H1 (cell line): Measurements from ENCODE around the gene TFDP3. TPM values are rescaled to one million over a fixed set of nuclear protein-coding genes. Genes with fewer than 3 reads are reported as not detected.

Source experiments
- CTBP2 ChIP-seq: IDR thresholded peaks from 2 replicates; pipeline ENCODE4 v1.7.0; 2011; ENCODE audit warnings: borderline replicate concordance, mild to moderate bottlenecking, moderate library complexity, mixed read lengths, low read length; ENCODE audit not compliant: insufficient read depth, insufficient read length
- SIN3A ChIP-seq, 2 experiments: IDR thresholded peaks in 1 of 2; conservative IDR thresholded peaks in 1 of 2; 2 replicates each; pipeline ENCODE4 v1.6.1; 2011 to 2012; ENCODE audit warnings: low read length in 2 of 2, improper control_type of control experiment in 1 of 2, low read depth in 1 of 2, mild to moderate bottlenecking in 1 of 2
- polyA plus RNA-seq, 7 experiments: library from polyadenylated mRNA; depleted of rRNA in 3 of 7; stranded (reverse) in 5 of 7; unstranded in 2 of 7; fragments of >200 nt in 5 of 7; fragments of 200-250 nt in 2 of 7; gene quantifications; 1 replicate in 5 of 7; 2 replicates in 1 of 7; 4 replicates in 1 of 7; pipeline versions ENCODE4 v1.2.1 to v1.2.3, GENCODE V29; 2011 to 2013; ENCODE audit warnings: missing spikeins in 2 of 7, mixed read lengths in 2 of 7
- total RNA-seq: library from RNA; stranded (reverse); fragmentation: NEBNext Ultra II Directional; extraction: Animal tissue kit (Norgen Biotek cat#: 25700); gene quantifications from 2 replicates; pipeline ENCODE4 v1.2.1, GENCODE V29; 2021

Gene TFDP3
- total and polyA plus RNA-seq, 2 of the 8 experiments (the other 6 are each of a cell fraction or from before 2014, with no cell fraction given), result not detected

GRCh38 chrX:133188631-133189030, 29.5 kb downstream of the TFDP3 start (continued):
- no peak for TF ChIP-seq SIN3A (conservative IDR thresholded peaks at IDR 0.05 in 1 of 2, IDR thresholded peaks at IDR 0.05 in 1 of 2; ENCODE audit: low read depth in 1 of 2, low read length in 2 of 2)
- no peak for TF ChIP-seq CTBP2
